WTC11 (cell line): ENCODE results near the gene YIPF5. TPM values are rescaled to one million over a fixed set of nuclear protein-coding genes. Genes with fewer than 3 reads are reported as not detected.

Experiments
- ATF6 ChIP-seq: sonication (generic); formaldehyde crosslinking; IDR thresholded peaks from 2 replicates; pipeline ENCODE4 v1.8.1; 2023; ENCODE audit warnings: mild to moderate bottlenecking, missing genetic modification reagents
- CREM ChIP-seq: sonication (generic); formaldehyde crosslinking; IDR thresholded peaks from 2 replicates; pipeline ENCODE4 v1.8.1; 2022; ENCODE audit warnings: mild to moderate bottlenecking, missing genetic modification reagents, moderate library complexity
- ELF4 ChIP-seq: sonication (generic); formaldehyde crosslinking; IDR thresholded peaks from 2 replicates; pipeline ENCODE4 v1.8.1; 2022; ENCODE audit warnings: low read depth, mild to moderate bottlenecking, moderate library complexity, missing genetic modification reagents
- EMX1 ChIP-seq: fragments of 250-450 bp; sonication (Bioruptor Pico); IDR thresholded peaks from 2 replicates; pipeline ENCODE4 v1.8.0; 2021; ENCODE audit warnings: mild to moderate bottlenecking
- FOXJ3 ChIP-seq: sonication (generic); formaldehyde crosslinking; IDR thresholded peaks from 2 replicates; pipeline ENCODE4 v1.9.0; 2021; ENCODE audit warnings: missing genetic modification reagents, mild to moderate bottlenecking, borderline replicate concordance
- FOXK1 ChIP-seq: sonication (generic); formaldehyde crosslinking; IDR thresholded peaks from 2 replicates; pipeline ENCODE4 v1.8.0; 2022; ENCODE audit warnings: mild to moderate bottlenecking, moderate library complexity, missing genetic modification reagents
- FOXP1 ChIP-seq: sonication (generic); formaldehyde crosslinking; IDR thresholded peaks from 2 replicates; pipeline ENCODE4 v1.8.0; 2022; ENCODE audit warnings: missing genetic modification reagents, mild to moderate bottlenecking, moderate library complexity, borderline replicate concordance
- GABPB1 ChIP-seq: sonication (generic); formaldehyde crosslinking; IDR thresholded peaks from 2 replicates; pipeline ENCODE4 v1.8.1; 2023; ENCODE audit warnings: mild to moderate bottlenecking, missing genetic modification reagents
- HMGXB4 ChIP-seq: sonication (generic); formaldehyde crosslinking; IDR thresholded peaks from 2 replicates; pipeline ENCODE4 v1.8.1; 2023; ENCODE audit warnings: mild to moderate bottlenecking, moderate library complexity, missing genetic modification reagents
- JUN ChIP-seq: sonication (generic); formaldehyde crosslinking; IDR thresholded peaks from 2 replicates; pipeline ENCODE4 v1.8.0; 2023; ENCODE audit warnings: mild to moderate bottlenecking, missing genetic modification reagents
- NFYB ChIP-seq: sonication (generic); formaldehyde crosslinking; conservative IDR thresholded peaks from 2 replicates; pipeline ENCODE4 v1.8.0; 2022; ENCODE audit warnings: low read depth, missing genetic modification reagents
- PRRX2 ChIP-seq: fragments of 250-450 bp; sonication (Bioruptor Pico); IDR thresholded peaks from 2 replicates; pipeline ENCODE4 v1.8.0; 2021; ENCODE audit warnings: mild to moderate bottlenecking
- TP53 ChIP-seq: sonication (generic); formaldehyde crosslinking; IDR thresholded peaks from 2 replicates; pipeline ENCODE4 v1.8.1; 2023; ENCODE audit warnings: mild to moderate bottlenecking, missing genetic modification reagents
- ZNF219 ChIP-seq: sonication (generic); formaldehyde crosslinking; IDR thresholded peaks from 2 replicates; pipeline ENCODE4 v1.8.0; 2023; ENCODE audit warnings: missing genetic modification reagents, mild to moderate bottlenecking, borderline replicate concordance
- ZNF317 ChIP-seq: sonication (generic); formaldehyde crosslinking; IDR thresholded peaks from 2 replicates; pipeline ENCODE4 v1.8.1; 2023; ENCODE audit warnings: low read depth, mild to moderate bottlenecking, moderate library complexity, missing genetic modification reagents, borderline replicate concordance
- ZNF416 ChIP-seq: fragments of 250-450 bp; sonication (Bioruptor Pico); IDR thresholded peaks from 2 replicates; pipeline ENCODE4 v1.9.0; 2021; ENCODE audit warnings: mild to moderate bottlenecking, inconsistent platforms
- total RNA-seq: library from RNA; stranded (reverse); gene quantifications from 3 replicates; pipeline ENCODE4 v1.2.3, GENCODE V29; 2021
- TF ChIP-seq, protein P1 (sequence below): sonication (generic); formaldehyde crosslinking; IDR thresholded peaks from 2 replicates; pipeline ENCODE4 v1.8.1; 2022; ENCODE audit warnings: mild to moderate bottlenecking, moderate library complexity, missing genetic modification reagents
- TF ChIP-seq, protein P2 (sequence below): sonication (generic); formaldehyde crosslinking; IDR thresholded peaks from 2 replicates; pipeline ENCODE4 v1.8.0; 2023; ENCODE audit warnings: missing genetic modification reagents
- TF ChIP-seq, protein P3 (sequence below): sonication (generic); formaldehyde crosslinking; IDR thresholded peaks from 2 replicates; pipeline ENCODE4 v1.8.0; 2022; ENCODE audit warnings: mild to moderate bottlenecking, missing genetic modification reagents
- TF ChIP-seq, protein P4 (sequence below): sonication (generic); formaldehyde crosslinking; IDR thresholded peaks from 2 replicates; pipeline ENCODE4 v1.8.1; 2022; ENCODE audit warnings: missing genetic modification reagents, borderline replicate concordance
- TF ChIP-seq, protein P5 (sequence below): sonication (generic); formaldehyde crosslinking; IDR thresholded peaks from 2 replicates; pipeline ENCODE4 v1.8.1; 2023; ENCODE audit warnings: mild to moderate bottlenecking, missing genetic modification reagents, borderline replicate concordance
- TF ChIP-seq, protein P6 (sequence below): sonication (generic); formaldehyde crosslinking; IDR thresholded peaks from 2 replicates; pipeline ENCODE4 v1.8.0; 2022; ENCODE audit warnings: mild to moderate bottlenecking, missing genetic modification reagents
- TF ChIP-seq, protein P7 (sequence below): sonication (generic); formaldehyde crosslinking; IDR thresholded peaks from 2 replicates; pipeline ENCODE4 v1.8.1; 2022; ENCODE audit warnings: mild to moderate bottlenecking, missing genetic modification reagents, moderate library complexity, borderline replicate concordance

The YIPF5 gene
- total RNA-seq, 1 experiment from 2014 or later = 39.2 TPM

DNA sequence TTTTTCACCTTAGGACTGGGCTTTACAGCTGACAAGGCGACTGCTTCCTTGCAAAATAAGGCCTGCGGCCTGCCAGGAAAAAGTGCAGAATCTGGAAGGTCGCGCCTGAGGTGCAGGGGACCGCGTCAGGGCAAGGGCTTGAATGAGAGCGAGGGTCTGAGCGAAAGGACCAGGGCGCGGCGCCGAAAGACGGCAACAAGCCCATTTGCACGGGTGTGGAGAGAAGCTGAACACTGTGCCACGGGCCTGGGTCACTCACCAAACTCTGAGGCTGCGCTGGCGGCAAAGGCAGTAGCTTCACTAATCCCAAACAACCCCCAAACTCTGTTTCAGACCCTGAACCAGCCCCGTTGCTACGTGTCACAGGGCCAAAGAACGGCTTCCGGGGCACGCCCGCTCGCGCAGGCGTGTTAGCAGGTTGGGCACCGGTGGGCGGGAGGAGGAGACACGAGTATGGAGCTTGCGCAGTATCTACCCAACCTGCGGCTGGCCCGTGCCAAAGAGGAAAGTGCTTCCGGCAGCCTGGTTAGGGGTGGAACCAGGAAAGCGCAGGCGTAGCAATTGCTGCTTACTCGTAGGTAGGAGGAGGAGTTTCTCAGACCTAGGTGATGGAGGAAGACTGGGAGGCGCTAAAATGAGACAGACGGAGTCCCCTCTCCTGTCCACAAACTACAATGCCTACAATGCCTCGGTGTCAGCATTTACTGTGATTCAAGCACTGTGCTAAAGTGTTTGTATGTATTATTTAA, at the start of gene YIPF5, which contains the start of gene KCTD16 (continued):
- TF ChIP-seq, protein P1, sequence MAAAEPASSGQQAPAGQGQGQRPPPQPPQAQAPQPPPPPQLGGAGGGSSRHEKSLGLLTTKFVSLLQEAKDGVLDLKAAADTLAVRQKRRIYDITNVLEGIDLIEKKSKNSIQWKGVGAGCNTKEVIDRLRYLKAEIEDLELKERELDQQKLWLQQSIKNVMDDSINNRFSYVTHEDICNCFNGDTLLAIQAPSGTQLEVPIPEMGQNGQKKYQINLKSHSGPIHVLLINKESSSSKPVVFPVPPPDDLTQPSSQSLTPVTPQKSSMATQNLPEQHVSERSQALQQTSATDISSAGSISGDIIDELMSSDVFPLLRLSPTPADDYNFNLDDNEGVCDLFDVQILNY (CRISPR knock-in tag) = no peak
- TF ChIP-seq ZNF219 (CRISPR knock-in tag) (no peak), GABPB1 (CRISPR knock-in tag) (peak; percentile 32; the same call in 1 of the 2 replicates), TP53 (CRISPR knock-in tag) (no peak), ATF6 (no peak), CREM (CRISPR knock-in tag) (peak; percentile 77), FOXK1 (CRISPR knock-in tag) (peak; percentile 49; the same call in 1 of the 2 replicates), ELF4 (CRISPR knock-in tag) (no peak), ZNF317 (CRISPR knock-in tag) (no peak), EMX1 (no peak), PRRX2 (CRISPR knock-in tag) (no peak), HMGXB4 (no peak), FOXP1 (peak; percentile 72; the same call in 1 of the 2 replicates), JUN (CRISPR knock-in tag) (no peak), ZNF416 (CRISPR knock-in tag) (no peak), NFYB (no peak), FOXJ3 (no peak)
- TF ChIP-seq, protein P2, sequence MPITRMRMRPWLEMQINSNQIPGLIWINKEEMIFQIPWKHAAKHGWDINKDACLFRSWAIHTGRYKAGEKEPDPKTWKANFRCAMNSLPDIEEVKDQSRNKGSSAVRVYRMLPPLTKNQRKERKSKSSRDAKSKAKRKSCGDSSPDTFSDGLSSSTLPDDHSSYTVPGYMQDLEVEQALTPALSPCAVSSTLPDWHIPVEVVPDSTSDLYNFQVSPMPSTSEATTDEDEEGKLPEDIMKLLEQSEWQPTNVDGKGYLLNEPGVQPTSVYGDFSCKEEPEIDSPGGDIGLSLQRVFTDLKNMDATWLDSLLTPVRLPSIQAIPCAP (CRISPR knock-in tag) = no peak
- TF ChIP-seq, protein P3, sequence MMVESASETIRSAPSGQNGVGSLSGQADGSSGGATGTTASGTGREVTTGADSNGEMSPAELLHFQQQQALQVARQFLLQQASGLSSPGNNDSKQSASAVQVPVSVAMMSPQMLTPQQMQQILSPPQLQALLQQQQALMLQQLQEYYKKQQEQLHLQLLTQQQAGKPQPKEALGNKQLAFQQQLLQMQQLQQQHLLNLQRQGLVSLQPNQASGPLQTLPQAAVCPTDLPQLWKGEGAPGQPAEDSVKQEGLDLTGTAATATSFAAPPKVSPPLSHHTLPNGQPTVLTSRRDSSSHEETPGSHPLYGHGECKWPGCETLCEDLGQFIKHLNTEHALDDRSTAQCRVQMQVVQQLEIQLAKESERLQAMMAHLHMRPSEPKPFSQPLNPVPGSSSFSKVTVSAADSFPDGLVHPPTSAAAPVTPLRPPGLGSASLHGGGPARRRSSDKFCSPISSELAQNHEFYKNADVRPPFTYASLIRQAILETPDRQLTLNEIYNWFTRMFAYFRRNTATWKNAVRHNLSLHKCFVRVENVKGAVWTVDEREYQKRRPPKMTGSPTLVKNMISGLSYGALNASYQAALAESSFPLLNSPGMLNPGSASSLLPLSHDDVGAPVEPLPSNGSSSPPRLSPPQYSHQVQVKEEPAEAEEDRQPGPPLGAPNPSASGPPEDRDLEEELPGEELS (CRISPR knock-in tag) = no peak
- TF ChIP-seq, protein P4, sequence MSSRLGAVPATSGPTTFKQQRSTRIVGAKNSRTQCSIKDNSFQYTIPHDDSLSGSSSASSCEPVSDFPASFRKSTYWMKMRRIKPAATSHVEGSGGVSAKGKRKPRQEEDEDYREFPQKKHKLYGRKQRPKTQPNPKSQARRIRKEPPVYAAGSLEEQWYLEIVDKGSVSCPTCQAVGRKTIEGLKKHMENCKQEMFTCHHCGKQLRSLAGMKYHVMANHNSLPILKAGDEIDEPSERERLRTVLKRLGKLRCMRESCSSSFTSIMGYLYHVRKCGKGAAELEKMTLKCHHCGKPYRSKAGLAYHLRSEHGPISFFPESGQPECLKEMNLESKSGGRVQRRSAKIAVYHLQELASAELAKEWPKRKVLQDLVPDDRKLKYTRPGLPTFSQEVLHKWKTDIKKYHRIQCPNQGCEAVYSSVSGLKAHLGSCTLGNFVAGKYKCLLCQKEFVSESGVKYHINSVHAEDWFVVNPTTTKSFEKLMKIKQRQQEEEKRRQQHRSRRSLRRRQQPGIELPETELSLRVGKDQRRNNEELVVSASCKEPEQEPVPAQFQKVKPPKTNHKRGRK = no peak
- TF ChIP-seq, protein P5, sequence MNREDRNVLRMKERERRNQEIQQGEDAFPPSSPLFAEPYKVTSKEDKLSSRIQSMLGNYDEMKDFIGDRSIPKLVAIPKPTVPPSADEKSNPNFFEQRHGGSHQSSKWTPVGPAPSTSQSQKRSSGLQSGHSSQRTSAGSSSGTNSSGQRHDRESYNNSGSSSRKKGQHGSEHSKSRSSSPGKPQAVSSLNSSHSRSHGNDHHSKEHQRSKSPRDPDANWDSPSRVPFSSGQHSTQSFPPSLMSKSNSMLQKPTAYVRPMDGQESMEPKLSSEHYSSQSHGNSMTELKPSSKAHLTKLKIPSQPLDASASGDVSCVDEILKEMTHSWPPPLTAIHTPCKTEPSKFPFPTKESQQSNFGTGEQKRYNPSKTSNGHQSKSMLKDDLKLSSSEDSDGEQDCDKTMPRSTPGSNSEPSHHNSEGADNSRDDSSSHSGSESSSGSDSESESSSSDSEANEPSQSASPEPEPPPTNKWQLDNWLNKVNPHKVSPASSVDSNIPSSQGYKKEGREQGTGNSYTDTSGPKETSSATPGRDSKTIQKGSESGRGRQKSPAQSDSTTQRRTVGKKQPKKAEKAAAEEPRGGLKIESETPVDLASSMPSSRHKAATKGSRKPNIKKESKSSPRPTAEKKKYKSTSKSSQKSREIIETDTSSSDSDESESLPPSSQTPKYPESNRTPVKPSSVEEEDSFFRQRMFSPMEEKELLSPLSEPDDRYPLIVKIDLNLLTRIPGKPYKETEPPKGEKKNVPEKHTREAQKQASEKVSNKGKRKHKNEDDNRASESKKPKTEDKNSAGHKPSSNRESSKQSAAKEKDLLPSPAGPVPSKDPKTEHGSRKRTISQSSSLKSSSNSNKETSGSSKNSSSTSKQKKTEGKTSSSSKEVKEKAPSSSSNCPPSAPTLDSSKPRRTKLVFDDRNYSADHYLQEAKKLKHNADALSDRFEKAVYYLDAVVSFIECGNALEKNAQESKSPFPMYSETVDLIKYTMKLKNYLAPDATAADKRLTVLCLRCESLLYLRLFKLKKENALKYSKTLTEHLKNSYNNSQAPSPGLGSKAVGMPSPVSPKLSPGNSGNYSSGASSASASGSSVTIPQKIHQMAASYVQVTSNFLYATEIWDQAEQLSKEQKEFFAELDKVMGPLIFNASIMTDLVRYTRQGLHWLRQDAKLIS (CRISPR knock-in tag) = no peak
- TF ChIP-seq, protein P6, sequence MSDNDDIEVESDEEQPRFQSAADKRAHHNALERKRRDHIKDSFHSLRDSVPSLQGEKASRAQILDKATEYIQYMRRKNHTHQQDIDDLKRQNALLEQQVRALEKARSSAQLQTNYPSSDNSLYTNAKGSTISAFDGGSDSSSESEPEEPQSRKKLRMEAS (CRISPR knock-in tag) = peak; percentile 47; the same call in 1 of the 2 replicates
- TF ChIP-seq, protein P7, sequence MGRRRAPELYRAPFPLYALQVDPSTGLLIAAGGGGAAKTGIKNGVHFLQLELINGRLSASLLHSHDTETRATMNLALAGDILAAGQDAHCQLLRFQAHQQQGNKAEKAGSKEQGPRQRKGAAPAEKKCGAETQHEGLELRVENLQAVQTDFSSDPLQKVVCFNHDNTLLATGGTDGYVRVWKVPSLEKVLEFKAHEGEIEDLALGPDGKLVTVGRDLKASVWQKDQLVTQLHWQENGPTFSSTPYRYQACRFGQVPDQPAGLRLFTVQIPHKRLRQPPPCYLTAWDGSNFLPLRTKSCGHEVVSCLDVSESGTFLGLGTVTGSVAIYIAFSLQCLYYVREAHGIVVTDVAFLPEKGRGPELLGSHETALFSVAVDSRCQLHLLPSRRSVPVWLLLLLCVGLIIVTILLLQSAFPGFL (CRISPR knock-in tag) = no peak
